ENCODE measurements around the gene BEAN1. TPM values are rescaled to one million over a fixed set of nuclear protein-coding genes. Genes with fewer than 3 reads are reported as not detected.

Gene BEAN1
- total and polyA plus RNA-seq, 8 donors, result 0.40 to 3.7 (median 0.55) TPM; not detected in 5

DNA sequence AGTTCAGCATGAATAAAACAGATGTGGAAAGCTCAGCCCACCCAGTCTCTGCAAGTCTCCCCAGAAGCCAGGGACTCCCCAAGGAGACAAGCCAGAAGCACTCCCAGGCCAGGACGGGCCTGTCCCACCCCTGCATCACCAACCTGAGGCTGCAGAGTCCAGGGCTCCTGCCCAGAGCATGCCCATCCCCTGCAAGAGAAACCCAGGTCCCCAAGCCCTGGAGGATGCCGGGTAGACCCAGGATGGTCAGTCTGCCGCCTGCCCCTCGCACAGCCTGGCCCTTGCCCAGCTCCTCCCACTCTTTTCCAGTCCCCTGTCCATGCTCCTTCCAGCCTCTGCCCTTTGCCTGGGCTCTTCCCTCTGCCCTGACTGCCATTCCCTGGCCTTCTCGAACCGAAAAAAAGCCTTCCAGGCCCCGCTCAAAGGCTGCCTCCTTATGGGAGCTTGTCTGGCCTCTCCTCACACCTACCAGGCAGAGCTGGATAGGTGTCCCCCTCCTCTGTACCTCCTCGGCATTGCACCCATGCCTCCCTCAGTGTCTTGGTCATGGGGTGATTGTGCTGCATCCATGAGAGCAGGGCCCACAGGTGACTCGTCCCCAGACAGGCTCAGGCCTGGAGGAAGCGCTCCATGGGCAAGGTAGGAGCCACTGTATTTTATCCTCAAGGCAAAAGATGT lies 44.8 kb downstream of the BEAN1 start:
- H3K4me3 ChIP-seq, result no peak overlapping the region
- intact Hi-C loops (cut with DNase I; ENCODE audit: low total_unique reads), result no loop called here
- TF ChIP-seq POLR2AphosphoS5 (IDR thresholded peaks at IDR 0.05) (no peak), EP300 (IDR thresholded peaks at IDR 0.05) (no peak), CTCF (IDR thresholded peaks at IDR 0.05) (no peak), POLR2A (IDR thresholded peaks at IDR 0.05) (no peak)
- no peaks in the 10 kb centered on the region for H3K36me3 ChIP-seq
- WGBS, 5 donors, result 84 to 91% (median 87%) methylated on average over 8 to 10 of the region's 10 CpGs
- no peak for DNase-seq
- no peak overlapping the region for H3K27ac ChIP-seq
- H3K9me3 ChIP-seq, result peaks cover 0 to 3% (median under 1%) of the 10 kb centered on the region in 4 donors
- peaks cover 0 to 9% (median 3%) of the 10 kb centered on the region in 4 donors for H3K4me1 ChIP-seq
- peaks cover 0 to 48% (median 5%) of the 10 kb centered on the region in 3 donors for H3K27me3 ChIP-seq

- intact Hi-C loops (cut with DNase I; ENCODE audit: low total_unique reads), result no loop called here
- peaks cover 0 to 11% (median 3%) of the 10 kb centered on the region in 4 donors for H3K4me1 ChIP-seq
- TF ChIP-seq POLR2AphosphoS5 (IDR thresholded peaks at IDR 0.05) (no peak), EP300 (IDR thresholded peaks at IDR 0.05) (no peak), CTCF (IDR thresholded peaks at IDR 0.05) (no peak), POLR2A (IDR thresholded peaks at IDR 0.05) (no peak)
- WGBS, 5 donors, result 84 to 86% (median 85%) methylated on average over 14 to 15 of the region's 15 CpGs
- H3K4me3 ChIP-seq, result no peak overlapping the region
- H3K27me3 ChIP-seq, result peaks cover 0 to 54% (median 11%) of the 10 kb centered on the region in 3 donors
- H3K27ac ChIP-seq, result no peak overlapping the region
- DNase-seq, result no peak
- H3K9me3 ChIP-seq, result no peaks in the 10 kb centered on the region
- H3K36me3 ChIP-seq, result no peaks in the 10 kb centered on the region
Observed at GRCh38 chr16:66473051-66473571, 46.0 kb downstream of the BEAN1 start.

GRCh38 chr16:66473654-66474519 lies 46.8 kb downstream of the BEAN1 start:
- intact Hi-C loops (cut with DNase I; ENCODE audit: low total_unique reads), result no loop called here
- no peaks in the 10 kb centered on the region for H3K9me3 ChIP-seq
- no peak for DNase-seq
- peaks cover 0 to 49% (median 11%) of the 10 kb centered on the region in 3 donors for H3K27me3 ChIP-seq
- peaks cover 0 to 19% (median 6%) of the 10 kb centered on the region in 4 donors for H3K4me1 ChIP-seq
- no peak for TF ChIP-seq CTCF (IDR thresholded peaks at IDR 0.05)
- TF ChIP-seq POLR2AphosphoS5 (IDR thresholded peaks at IDR 0.05), result no peak
- TF ChIP-seq POLR2A (IDR thresholded peaks at IDR 0.05), result no peak
- no peak for TF ChIP-seq EP300 (IDR thresholded peaks at IDR 0.05)
- H3K4me3 ChIP-seq, result no peak overlapping the region
- no peaks in the 10 kb centered on the region for H3K36me3 ChIP-seq
- no peak overlapping the region for H3K27ac ChIP-seq
- 80 to 89% (median 82%) methylated on average over 4 of the region's 4 CpGs for WGBS, 5 donors

- peak in 1 of 2 donors; percentile 62 for DNase-seq
- intact Hi-C loops (cut with DNase I; ENCODE audit: low total_unique reads), result no loop called here
- peaks cover 0 to 21% (median 7%) of the 10 kb centered on the region in 4 donors for H3K4me1 ChIP-seq
- H3K27me3 ChIP-seq, result peaks cover 0 to 42% (median 11%) of the 10 kb centered on the region in 3 donors
- no peaks in the 10 kb centered on the region for H3K36me3 ChIP-seq
- no peak overlapping the region for H3K27ac ChIP-seq
- 8 to 24% (median 14%) methylated on average over 4 of the region's 4 CpGs for WGBS, 5 donors
- no peak for TF ChIP-seq POLR2A (IDR thresholded peaks at IDR 0.05)
- TF ChIP-seq CTCF (IDR thresholded peaks at IDR 0.05), result no peak
- TF ChIP-seq EP300 (IDR thresholded peaks at IDR 0.05), result no peak
- no peak for TF ChIP-seq POLR2AphosphoS5 (IDR thresholded peaks at IDR 0.05)
- H3K4me3 ChIP-seq, result no peak overlapping the region
- no peaks in the 10 kb centered on the region for H3K9me3 ChIP-seq
Observed at GRCh38 chr16:66474750-66475199, 47.7 kb downstream of the BEAN1 start.
